Measurements from ENCODE around the gene OTOG.

The OTOG gene

GRCh38 chr11:17635551-17635938 lies 88.5 kb downstream of the OTOG start:
- Histone ChIP-seq H3K36me3 (ENCODE audit: insufficient read depth, low read depth, low read length) (no peaks in the 10 kb centered on the region), H3K9me3 (ENCODE audit: insufficient read depth, low read depth, low read length) (no peaks in the 10 kb centered on the region), H3K27ac (ENCODE audit: low read length) (no peak overlapping the region), H3K4me3 (ENCODE audit: low read length) (no peak overlapping the region), H3K4me1 (ENCODE audit: insufficient read depth, low read length) (no peaks in the 10 kb centered on the region), H3K27me3 (ENCODE audit: insufficient read depth, low read length) (no peaks in the 10 kb centered on the region; the same call in 1 of the 2 replicates), H3K9ac (ENCODE audit: low read depth, low read length) (no peak overlapping the region)

DNA sequence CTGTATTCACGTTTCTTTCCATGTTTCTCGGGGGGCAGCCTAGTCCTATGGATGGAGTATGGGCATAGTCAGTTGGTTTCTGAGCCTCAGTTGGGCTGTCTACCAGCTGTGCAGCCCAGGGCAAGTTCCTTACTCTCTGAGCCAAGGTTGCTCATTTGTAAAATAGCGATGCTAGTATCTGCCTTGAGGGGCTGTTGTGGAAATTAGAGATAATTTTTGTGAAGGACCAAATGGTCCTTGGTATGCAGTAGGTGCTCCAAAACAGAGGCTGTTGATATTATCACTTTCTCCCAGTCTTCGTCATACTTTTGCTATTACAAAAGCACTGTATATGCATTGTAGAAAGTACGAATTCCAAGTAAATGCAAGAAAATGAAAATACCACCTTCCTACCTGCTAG lies 89.7 kb downstream of the OTOG start:
- no peaks in the 10 kb centered on the region for H3K4me1 ChIP-seq (ENCODE audit: insufficient read depth, low read length)
- no peaks in the 10 kb centered on the region for H3K9me3 ChIP-seq (ENCODE audit: insufficient read depth, low read depth, low read length)
- H3K36me3 ChIP-seq (ENCODE audit: insufficient read depth, low read depth, low read length) = no peaks in the 10 kb centered on the region
- H3K4me3 ChIP-seq (ENCODE audit: low read length) = no peak overlapping the region
- no peak overlapping the region for H3K9ac ChIP-seq (ENCODE audit: low read depth, low read length)
- H3K27me3 ChIP-seq (ENCODE audit: insufficient read depth, low read length) = no peaks in the 10 kb centered on the region; the same call in 1 of the 2 replicates
- H3K27ac ChIP-seq (ENCODE audit: low read length) = no peak overlapping the region

DNA sequence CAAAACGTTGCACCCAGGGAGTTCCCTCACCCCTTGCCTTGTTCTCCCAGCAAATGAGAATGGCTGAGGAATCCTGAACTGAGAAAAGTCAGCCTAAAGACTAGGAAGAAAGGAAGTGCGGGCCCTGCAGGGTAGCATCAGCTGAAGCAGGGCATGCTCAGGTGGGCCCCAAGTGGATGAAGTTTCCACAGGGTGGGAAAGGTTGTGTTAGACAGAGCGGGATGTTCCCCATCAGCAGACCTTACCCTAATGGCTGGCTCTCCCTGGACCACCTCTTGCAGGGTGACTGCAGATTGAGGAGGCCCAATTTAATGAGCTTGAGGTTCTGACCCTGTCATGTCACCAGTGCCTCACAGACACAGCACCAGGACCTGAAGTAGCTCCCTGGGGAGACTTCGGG lies 90.8 kb downstream of the OTOG start:
- Histone ChIP-seq H3K36me3 (ENCODE audit: insufficient read depth, low read depth, low read length) (no peaks in the 10 kb centered on the region), H3K27me3 (ENCODE audit: insufficient read depth, low read length) (no peaks in the 10 kb centered on the region; the same call in 1 of the 2 replicates), H3K4me1 (ENCODE audit: insufficient read depth, low read length) (no peaks in the 10 kb centered on the region), H3K4me3 (ENCODE audit: low read length) (no peak overlapping the region), H3K27ac (ENCODE audit: low read length) (no peak overlapping the region), H3K9me3 (ENCODE audit: insufficient read depth, low read depth, low read length) (no peaks in the 10 kb centered on the region), H3K9ac (ENCODE audit: low read depth, low read length) (no peak overlapping the region)

GRCh38 chr11:17638311-17638710 lies 91.3 kb downstream of the OTOG start:
- H3K4me1 ChIP-seq (ENCODE audit: insufficient read depth, low read length) = no peaks in the 10 kb centered on the region

GRCh38 chr11:17639091-17639490 lies 92.0 kb downstream of the OTOG start:
- no peak overlapping the region for H3K4me3 ChIP-seq (ENCODE audit: low read length)
- H3K36me3 ChIP-seq (ENCODE audit: insufficient read depth, low read depth, low read length) = no peaks in the 10 kb centered on the region
- no peak overlapping the region for H3K27ac ChIP-seq (ENCODE audit: low read length)
- H3K27me3 ChIP-seq (ENCODE audit: insufficient read depth, low read length) = no peaks in the 10 kb centered on the region; the same call in 1 of the 2 replicates
- no peak overlapping the region for H3K9ac ChIP-seq (ENCODE audit: low read depth, low read length)
- no peaks in the 10 kb centered on the region for H3K9me3 ChIP-seq (ENCODE audit: insufficient read depth, low read depth, low read length)
- no peaks in the 10 kb centered on the region for H3K4me1 ChIP-seq (ENCODE audit: insufficient read depth, low read length)

More at GRCh38 chr11:17638311-17638710, 91.3 kb downstream of the OTOG start:
- no peaks in the 10 kb centered on the region; the same call in 1 of the 2 replicates for H3K27me3 ChIP-seq (ENCODE audit: insufficient read depth, low read length)
- H3K9me3 ChIP-seq (ENCODE audit: insufficient read depth, low read depth, low read length) = no peaks in the 10 kb centered on the region
- no peak overlapping the region for H3K9ac ChIP-seq (ENCODE audit: low read depth, low read length)
- H3K36me3 ChIP-seq (ENCODE audit: insufficient read depth, low read depth, low read length) = no peaks in the 10 kb centered on the region
- no peak overlapping the region for H3K4me3 ChIP-seq (ENCODE audit: low read length)
- no peak overlapping the region for H3K27ac ChIP-seq (ENCODE audit: low read length)

DNA sequence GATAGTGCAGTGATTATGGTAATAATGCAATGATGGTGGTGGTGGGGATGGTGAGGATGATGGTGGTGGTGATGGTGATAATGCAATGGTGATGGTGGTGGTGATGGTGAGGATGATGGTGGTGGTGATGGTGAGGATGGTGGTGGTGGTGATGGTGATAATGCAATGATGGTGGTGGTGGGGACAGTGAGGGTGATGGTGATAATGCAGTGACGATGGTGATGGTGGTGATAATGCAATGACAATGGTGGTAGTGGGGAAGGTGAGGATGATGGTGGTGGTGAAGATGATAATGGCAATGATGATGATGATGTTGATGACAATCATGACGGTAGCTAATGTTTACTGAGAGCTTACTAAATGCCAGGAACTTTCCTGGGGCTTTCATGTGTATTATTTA lies 92.7 kb downstream of the OTOG start:
- Histone ChIP-seq H3K4me3 (ENCODE audit: low read length) (no peak overlapping the region), H3K36me3 (ENCODE audit: insufficient read depth, low read depth, low read length) (no peaks in the 10 kb centered on the region), H3K4me1 (ENCODE audit: insufficient read depth, low read length) (no peaks in the 10 kb centered on the region), H3K9ac (ENCODE audit: low read depth, low read length) (no peak overlapping the region), H3K27me3 (ENCODE audit: insufficient read depth, low read length) (no peaks in the 10 kb centered on the region; the same call in 1 of the 2 replicates), H3K9me3 (ENCODE audit: insufficient read depth, low read depth, low read length) (no peaks in the 10 kb centered on the region), H3K27ac (ENCODE audit: low read length) (no peak overlapping the region)

DNA sequence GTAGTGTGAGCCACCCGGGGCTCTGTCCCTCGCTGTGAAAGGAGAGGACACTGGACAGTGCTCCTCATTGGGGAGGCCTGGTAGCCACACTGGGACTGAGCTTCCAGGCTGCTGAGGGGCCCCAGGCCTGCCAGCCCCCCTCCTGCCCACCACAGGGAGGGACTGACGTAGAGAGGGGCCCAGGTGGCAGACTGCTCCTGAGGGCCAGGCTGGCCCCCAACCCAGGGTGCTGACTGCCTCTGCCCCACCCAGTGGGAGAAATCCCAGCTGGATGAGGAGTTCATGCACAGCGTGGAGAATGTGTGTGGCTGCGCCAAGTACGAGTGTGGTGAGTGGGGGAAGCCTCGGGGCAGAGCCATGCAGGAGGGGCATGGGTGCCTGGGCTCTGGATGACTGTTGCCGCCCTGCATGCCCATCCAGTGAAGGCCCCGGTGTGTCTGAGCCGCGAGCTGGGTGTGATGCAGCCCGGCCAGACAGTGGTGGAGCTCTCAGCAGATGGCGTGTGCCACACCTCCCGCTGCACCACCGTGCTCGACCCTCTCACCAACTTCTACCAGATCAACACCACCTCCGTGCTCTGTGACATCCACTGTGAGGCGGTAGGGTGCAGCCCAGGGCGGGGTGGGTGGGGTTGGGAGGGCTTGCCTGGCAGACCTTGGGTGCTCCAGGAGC lies 93.6 kb downstream of the OTOG start:
- Histone ChIP-seq H3K4me3 (ENCODE audit: low read length) (no peak overlapping the region), H3K4me1 (ENCODE audit: insufficient read depth, low read length) (no peaks in the 10 kb centered on the region), H3K27me3 (ENCODE audit: insufficient read depth, low read length) (no peaks in the 10 kb centered on the region; the same call in 1 of the 2 replicates), H3K36me3 (ENCODE audit: insufficient read depth, low read depth, low read length) (no peaks in the 10 kb centered on the region), H3K27ac (ENCODE audit: low read length) (no peak overlapping the region), H3K9ac (ENCODE audit: low read depth, low read length) (no peak overlapping the region), H3K9me3 (ENCODE audit: insufficient read depth, low read depth, low read length) (no peaks in the 10 kb centered on the region)

DNA sequence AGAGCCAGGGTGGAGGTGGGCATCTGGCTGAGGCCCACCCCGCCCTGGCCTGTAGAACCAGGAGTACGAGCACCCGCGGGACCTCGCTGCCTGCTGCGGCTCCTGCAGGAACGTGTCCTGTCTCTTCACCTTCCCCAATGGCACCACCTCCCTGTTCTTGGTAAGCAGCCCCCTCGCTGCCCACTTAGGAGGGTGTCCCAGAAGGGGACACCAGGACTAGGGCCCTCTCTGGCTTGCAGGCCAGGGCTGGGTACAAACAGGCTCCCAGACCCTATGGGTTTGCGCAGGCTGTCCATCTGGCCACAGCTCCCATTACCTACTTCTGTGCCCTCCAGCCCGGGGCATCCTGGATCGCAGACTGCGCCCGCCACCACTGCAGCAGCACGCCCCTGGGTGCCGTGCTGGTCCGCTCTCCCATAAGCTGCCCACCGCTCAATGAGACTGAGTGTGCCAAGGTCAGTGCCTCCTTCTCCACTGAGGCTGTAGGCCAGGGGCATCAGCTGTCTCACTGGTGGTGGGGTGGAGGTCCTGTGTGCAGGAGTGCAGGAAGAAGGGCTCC lies 94.8 kb downstream of the OTOG start:
- H3K27ac ChIP-seq (ENCODE audit: low read length) = no peak overlapping the region
- no peak overlapping the region for H3K4me3 ChIP-seq (ENCODE audit: low read length)
- no peaks in the 10 kb centered on the region; the same call in 1 of the 2 replicates for H3K27me3 ChIP-seq (ENCODE audit: insufficient read depth, low read length)
- H3K36me3 ChIP-seq (ENCODE audit: insufficient read depth, low read depth, low read length) = no peaks in the 10 kb centered on the region
- H3K9me3 ChIP-seq (ENCODE audit: insufficient read depth, low read depth, low read length) = no peaks in the 10 kb centered on the region
- H3K4me1 ChIP-seq (ENCODE audit: insufficient read depth, low read length) = no peaks in the 10 kb centered on the region
- H3K9ac ChIP-seq (ENCODE audit: low read depth, low read length) = no peak overlapping the region

GRCh38 chr11:17642370-17642769 lies 95.3 kb downstream of the OTOG start:
- Histone ChIP-seq H3K4me1 (ENCODE audit: insufficient read depth, low read length) (no peaks in the 10 kb centered on the region), H3K36me3 (ENCODE audit: insufficient read depth, low read depth, low read length) (no peaks in the 10 kb centered on the region), H3K27ac (ENCODE audit: low read length) (no peak overlapping the region), H3K4me3 (ENCODE audit: low read length) (no peak overlapping the region), H3K27me3 (ENCODE audit: insufficient read depth, low read length) (no peaks in the 10 kb centered on the region; the same call in 1 of the 2 replicates), H3K9me3 (ENCODE audit: insufficient read depth, low read depth, low read length) (no peaks in the 10 kb centered on the region), H3K9ac (ENCODE audit: low read depth, low read length) (no peak overlapping the region)

DNA sequence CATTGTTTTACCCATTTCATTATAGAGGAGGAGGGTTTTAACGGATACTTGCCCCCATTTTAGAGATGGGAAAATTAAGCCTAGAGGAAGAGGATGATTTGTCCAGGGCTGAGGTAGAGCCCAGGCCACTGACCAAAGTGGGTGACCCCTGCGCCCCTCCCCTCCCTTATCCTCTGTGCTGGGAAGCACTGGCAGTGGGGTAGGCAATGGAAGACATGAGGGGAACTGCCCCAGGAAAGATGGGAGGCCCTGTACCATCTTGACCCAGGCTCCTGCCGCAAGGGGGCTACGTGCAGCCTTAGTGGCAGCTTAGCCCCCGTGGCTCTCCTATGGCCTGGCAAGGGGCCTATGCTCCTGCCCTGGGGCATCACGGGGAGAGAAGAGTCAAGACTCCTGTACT lies 95.9 kb downstream of the OTOG start:
- Histone ChIP-seq H3K4me3 (ENCODE audit: low read length) (no peak overlapping the region), H3K9ac (ENCODE audit: low read depth, low read length) (no peak overlapping the region), H3K4me1 (ENCODE audit: insufficient read depth, low read length) (no peaks in the 10 kb centered on the region), H3K27ac (ENCODE audit: low read length) (no peak overlapping the region), H3K36me3 (ENCODE audit: insufficient read depth, low read depth, low read length) (no peaks in the 10 kb centered on the region), H3K27me3 (ENCODE audit: insufficient read depth, low read length) (no peaks in the 10 kb centered on the region; the same call in 1 of the 2 replicates), H3K9me3 (ENCODE audit: insufficient read depth, low read depth, low read length) (no peaks in the 10 kb centered on the region)

DNA sequence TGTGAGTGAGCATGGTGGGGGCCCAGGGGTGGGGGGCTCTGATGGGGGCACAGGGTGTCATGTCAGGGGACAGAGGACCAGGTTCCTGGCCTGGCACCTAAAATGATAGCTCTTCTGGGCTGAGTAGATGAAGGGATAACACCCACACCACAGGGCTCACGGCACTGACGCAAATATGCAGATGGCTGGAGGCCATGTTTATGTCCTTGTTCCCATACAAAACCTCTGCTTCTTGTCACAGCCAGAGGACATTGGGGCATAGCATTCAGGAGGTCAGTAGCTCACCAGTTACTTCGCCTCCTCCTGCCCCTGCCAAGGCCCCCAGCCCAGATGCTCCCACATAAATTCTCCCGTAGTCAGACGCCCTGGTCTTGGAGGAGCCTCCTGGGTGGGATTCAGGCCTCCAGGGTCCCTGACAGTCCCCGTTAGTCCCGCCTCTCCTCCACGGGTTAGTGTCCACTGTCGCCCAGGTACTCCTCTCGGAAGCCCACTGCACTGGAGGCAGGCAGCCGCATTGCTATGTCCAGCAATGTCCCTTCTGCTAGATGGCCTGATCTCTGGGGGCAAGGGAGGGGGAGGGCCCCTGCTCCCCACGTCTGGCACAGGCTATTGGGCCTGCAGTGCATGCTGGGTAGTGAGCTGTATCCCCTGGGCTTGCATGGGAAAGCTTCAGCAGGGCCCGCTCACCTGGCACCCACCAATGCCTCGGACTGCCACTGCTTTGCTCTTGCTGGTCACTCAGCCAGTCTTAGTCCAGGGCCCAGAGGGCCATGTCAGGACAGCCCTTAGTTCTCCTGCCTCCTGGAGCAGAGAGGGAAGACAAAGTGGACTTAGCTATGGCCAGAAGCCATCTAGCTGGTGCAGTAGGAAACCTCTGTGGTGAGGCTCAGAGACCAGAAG lies 96.7 kb downstream of the OTOG start:
- Histone ChIP-seq H3K27ac (ENCODE audit: low read length) (no peak overlapping the region), H3K9me3 (ENCODE audit: insufficient read depth, low read depth, low read length) (no peaks in the 10 kb centered on the region), H3K9ac (ENCODE audit: low read depth, low read length) (no peak overlapping the region), H3K4me1 (ENCODE audit: insufficient read depth, low read length) (no peaks in the 10 kb centered on the region), H3K36me3 (ENCODE audit: insufficient read depth, low read depth, low read length) (no peaks in the 10 kb centered on the region), H3K27me3 (ENCODE audit: insufficient read depth, low read length) (no peaks in the 10 kb centered on the region; the same call in 1 of the 2 replicates), H3K4me3 (ENCODE audit: low read length) (no peak overlapping the region)

All from iPS-20b (cell line).